GM18502 (cell line): ENCODE results near the gene UBE2D4.
A peak's percentile ranks its signal among the peaks of the same experiment; 100 is the strongest.
"Not testable (repeated sequence)": the region's sequence is repeated elsewhere in the genome, so short reads cannot be mapped to it uniquely, and the experiment has no call there.

Source experiments
- ATAC-seq: cut with Tn5 transposase; IDR thresholded peaks from one replicate; pipeline ENCODE4 v1.9.1; 2021; ENCODE audit warnings: mild to moderate bottlenecking; ENCODE audit not compliant: unreplicated experiment, poor library complexity

UBE2D4 gene

GRCh38 chr7:43925984-43926797, at the start of gene UBE2D4:
Gene UBE2D4 (plus strand): TSS chr7:43926436. CDS start chr7:43926533, 97 bp downstream.
- peak; percentile 91 for ATAC-seq

- no peak for ATAC-seq
These were observed 49.1 kb upstream of the UBE2D4 start for GRCh38 chr7:43876976-43877745.

- ATAC-seq, result no peak
These were observed 48.0 kb upstream of the UBE2D4 start for GRCh38 chr7:43877968-43878864.

GRCh38 chr7:43878867-43879266, 47.4 kb upstream of the UBE2D4 start:
- ATAC-seq, result no peak

GRCh38 chr7:43879477-43879876, 46.8 kb upstream of the UBE2D4 start:
- ATAC-seq, result no peak

- no peak for ATAC-seq
These were observed 45.6 kb upstream of the UBE2D4 start for GRCh38 chr7:43880596-43880995.

GRCh38 chr7:43884209-43884608, 42.0 kb upstream of the UBE2D4 start:
- ATAC-seq, result no peak

GRCh38 chr7:43884617-43885016, 41.6 kb upstream of the UBE2D4 start:
- ATAC-seq, result no peak

GRCh38 chr7:43888993-43889945, 37.0 kb upstream of the UBE2D4 start:
- ATAC-seq, result no peak

- ATAC-seq, result no peak
These were observed 35.8 kb upstream of the UBE2D4 start for GRCh38 chr7:43890468-43890867.

- no peak for ATAC-seq
These were observed 34.9 kb upstream of the UBE2D4 start for GRCh38 chr7:43891069-43891955.

- ATAC-seq, result no peak
These were observed 30.3 kb upstream of the UBE2D4 start for GRCh38 chr7:43895847-43896415.

GRCh38 chr7:43898571-43898970, 27.7 kb upstream of the UBE2D4 start:
- not testable (repeated sequence) for ATAC-seq

- ATAC-seq, result no peak
These were observed 23.6 kb upstream of the UBE2D4 start for GRCh38 chr7:43902542-43903054.

GRCh38 chr7:43904533-43905208, 21.6 kb upstream of the UBE2D4 start:
- ATAC-seq, result no peak

GRCh38 chr7:43905209-43905946, 20.9 kb upstream of the UBE2D4 start:
- no peak for ATAC-seq

GRCh38 chr7:43905956-43906330, 20.3 kb upstream of the UBE2D4 start:
- ATAC-seq, result peak; percentile 56
